Measurements from ENCODE around the gene CXCL10. TPM values are rescaled to one million over a fixed set of nuclear protein-coding genes. Genes with fewer than 3 reads are reported as not detected.

CXCL10 gene
- total RNA-seq: 6.5 and 6.6 TPM in 2 replicates

- Mint-ChIP-seq H3K36me3 (ENCODE audit: low read depth) (peaks cover 3% of the 10 kb centered on the region), H3K27me3 (ENCODE audit: insufficient read depth) (no peaks in the 10 kb centered on the region), H3K4me3 (peak within 1 kb of the TSS; percentile 38), H3K9me3 (no peaks in the 10 kb centered on the region), H3K4me1 (ENCODE audit: low read depth) (peaks cover 41% of the 10 kb centered on the region), H3K27ac (peak within 1 kb of the TSS; percentile 24)
- intact Hi-C loops (cut with micrococcal nuclease): no loop called here
- DNase-seq (ENCODE audit: low spot score): no peak
Observed at GRCh38 chr4:76023389-76023788, at the start of gene CXCL10. Gene CXCL10 (minus strand): TSS chr4:76023497. CDS start chr4:76023431, 66 bp downstream.

DNA sequence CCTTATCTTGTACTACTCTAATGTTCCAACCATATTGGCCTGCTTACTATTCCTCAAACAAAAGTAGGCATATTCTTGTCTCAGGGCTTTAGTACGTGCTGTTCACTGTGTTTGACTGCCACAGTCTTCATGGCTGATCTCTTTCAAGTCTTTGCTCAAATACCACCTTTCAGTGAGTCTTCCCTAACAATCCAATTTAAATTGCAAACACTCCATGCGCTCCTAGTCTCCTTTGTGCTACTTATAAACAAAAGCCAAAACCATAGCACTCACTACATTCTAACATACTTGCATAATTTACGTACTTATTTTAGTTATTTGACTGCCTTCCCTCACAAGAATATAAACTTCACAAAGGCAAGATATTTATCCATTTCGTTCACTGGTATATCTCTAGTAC is 49.5 kb upstream of the CXCL10 start:
- intact Hi-C loops (cut with micrococcal nuclease): no loop called here
- Mint-ChIP-seq H3K9me3 (no peaks in the 10 kb centered on the region), H3K27ac (no peak overlapping the region)

DNA sequence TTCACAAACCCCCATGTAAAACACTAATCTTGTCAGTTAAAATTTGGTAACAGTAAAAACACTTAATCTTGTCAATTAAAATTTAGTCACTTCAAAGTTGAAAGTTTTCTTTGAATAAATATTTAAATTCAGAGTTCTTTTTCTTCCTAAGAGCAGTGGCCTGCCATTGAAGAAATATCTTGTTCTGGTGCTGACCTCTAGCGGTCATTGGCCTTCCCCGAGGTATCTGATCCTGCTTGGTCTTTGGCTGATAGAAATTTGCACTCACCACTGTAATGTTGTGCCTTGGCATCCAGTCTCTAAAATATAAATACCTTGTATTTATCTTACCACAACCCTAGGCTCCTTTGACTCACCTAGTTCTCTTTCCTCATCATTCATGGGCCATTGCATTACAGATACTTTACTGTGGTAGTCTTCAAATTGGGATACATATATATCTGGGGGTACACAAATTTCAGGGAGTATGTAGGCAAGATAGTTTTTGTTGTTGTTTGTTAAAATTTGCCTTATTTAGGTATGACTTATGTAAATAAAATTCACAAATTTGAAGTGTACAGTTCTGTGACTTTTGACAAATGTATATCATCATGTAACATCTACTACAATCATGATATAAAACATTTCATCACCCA is 44.5 kb upstream of the CXCL10 start:
- Mint-ChIP-seq H3K4me3 (no peak overlapping the region), H3K4me1 (ENCODE audit: low read depth) (peaks cover 8% of the 10 kb centered on the region), H3K9me3 (no peaks in the 10 kb centered on the region), H3K36me3 (ENCODE audit: low read depth) (peaks cover 2% of the 10 kb centered on the region), H3K27ac (no peak overlapping the region), H3K27me3 (ENCODE audit: insufficient read depth) (no peaks in the 10 kb centered on the region)
- DNase-seq (ENCODE audit: low spot score): peak; percentile 66
- intact Hi-C loops (cut with micrococcal nuclease): loop anchor here (1.0 to 2.0 kb wide), 5 partner anchors 72 to 172 kb away; partner anchors contain the start of gene NUP54

More for the DNA sequence above, 49.5 kb upstream of the CXCL10 start:
- H3K4me3 Mint-ChIP-seq: no peak overlapping the region
- H3K36me3 Mint-ChIP-seq (ENCODE audit: low read depth): no peaks in the 10 kb centered on the region
- peaks cover 3% of the 10 kb centered on the region for H3K4me1 Mint-ChIP-seq (ENCODE audit: low read depth)
- DNase-seq (ENCODE audit: low spot score): no peak
- H3K27me3 Mint-ChIP-seq (ENCODE audit: insufficient read depth): no peaks in the 10 kb centered on the region

GRCh38 chr4:76066546-76066945 is 43.2 kb upstream of the CXCL10 start:
- no peak for DNase-seq (ENCODE audit: low spot score)
- H3K4me3 Mint-ChIP-seq: no peak overlapping the region
- intact Hi-C loops (cut with micrococcal nuclease): loop anchor here (2.0 kb wide), 1 partner anchor 150 kb away; no protein-coding TSS in a partner anchor
- H3K27me3 Mint-ChIP-seq (ENCODE audit: insufficient read depth): no peaks in the 10 kb centered on the region
- H3K9me3 Mint-ChIP-seq: no peaks in the 10 kb centered on the region
- peaks cover 2% of the 10 kb centered on the region for H3K36me3 Mint-ChIP-seq (ENCODE audit: low read depth)
- no peak overlapping the region for H3K27ac Mint-ChIP-seq
- peaks cover 14% of the 10 kb centered on the region for H3K4me1 Mint-ChIP-seq (ENCODE audit: low read depth)

DNA sequence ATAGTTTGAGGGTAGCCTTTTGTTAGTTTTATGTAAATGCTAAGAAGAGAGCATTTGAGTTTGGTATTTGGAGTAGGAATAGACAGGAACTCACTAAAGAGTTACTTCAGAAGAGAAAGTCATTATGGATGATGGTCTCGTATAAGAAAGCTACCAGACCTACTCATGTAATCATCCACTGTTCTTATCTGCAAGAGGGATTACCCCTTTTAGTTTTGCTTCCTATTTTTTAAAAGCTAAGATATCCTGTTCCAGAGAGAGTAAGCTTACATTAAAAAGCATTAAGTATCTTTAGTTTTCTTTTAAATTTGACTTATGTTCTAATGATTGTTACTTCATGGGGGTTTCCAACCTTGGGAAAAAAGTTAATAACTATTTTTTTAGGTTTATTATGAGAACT is 38.7 kb upstream of the CXCL10 start:
- Mint-ChIP-seq H3K9me3 (no peaks in the 10 kb centered on the region), H3K27ac (no peak overlapping the region), H3K36me3 (ENCODE audit: low read depth) (peaks cover 2% of the 10 kb centered on the region), H3K4me1 (ENCODE audit: low read depth) (peaks cover 52% of the 10 kb centered on the region), H3K4me3 (no peak overlapping the region), H3K27me3 (ENCODE audit: insufficient read depth) (no peaks in the 10 kb centered on the region)
- no peak for DNase-seq (ENCODE audit: low spot score)
- intact Hi-C loops (cut with micrococcal nuclease): no loop called here

DNA sequence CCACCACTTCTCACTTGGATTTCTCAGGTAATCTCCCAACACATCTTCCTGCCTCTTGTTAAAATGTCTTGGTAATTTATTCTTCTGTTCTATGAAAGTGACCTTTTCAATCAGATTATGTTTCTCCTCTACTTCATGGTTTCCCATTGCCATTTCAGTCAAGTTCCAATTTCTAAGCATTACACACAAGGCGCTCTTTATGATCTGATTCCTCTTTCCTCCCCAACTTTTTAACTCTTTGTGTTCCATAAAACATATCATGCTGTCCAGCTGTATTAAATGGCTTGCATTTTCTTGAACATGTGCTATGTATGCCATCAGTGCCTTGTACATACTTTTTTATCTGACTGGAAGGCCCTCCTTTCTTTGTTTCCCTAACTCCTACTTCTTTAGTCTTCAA is 38.1 kb upstream of the CXCL10 start:
- intact Hi-C loops (cut with micrococcal nuclease): no loop called here
- Mint-ChIP-seq H3K27ac (peak overlapping the region; percentile 20), H3K9me3 (no peaks in the 10 kb centered on the region), H3K27me3 (ENCODE audit: insufficient read depth) (no peaks in the 10 kb centered on the region), H3K4me1 (ENCODE audit: low read depth) (peaks cover 55% of the 10 kb centered on the region), H3K36me3 (ENCODE audit: low read depth) (peaks cover 2% of the 10 kb centered on the region), H3K4me3 (no peak overlapping the region)
- DNase-seq (ENCODE audit: low spot score): no peak

DNA sequence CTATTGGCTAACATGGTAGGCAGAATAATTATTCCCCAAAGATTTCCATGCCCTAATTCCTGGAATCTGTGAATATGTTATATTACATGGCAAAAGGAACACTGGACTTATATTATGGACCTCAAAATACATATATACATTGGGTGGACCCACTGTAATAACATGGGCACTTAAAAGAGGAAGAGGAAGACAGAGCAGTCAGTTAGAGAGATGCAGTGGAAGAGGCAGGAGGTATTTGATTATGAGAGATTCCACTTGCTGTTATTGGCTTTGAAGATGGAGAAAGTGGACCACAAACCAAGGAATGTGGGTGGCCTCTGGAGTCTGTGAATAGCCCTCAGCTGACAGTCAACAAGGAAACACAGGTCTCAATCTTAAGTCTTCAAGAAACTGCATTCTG is 37.2 kb upstream of the CXCL10 start:
- peak overlapping the region; percentile 61 for H3K27ac Mint-ChIP-seq
- DNase-seq (ENCODE audit: low spot score): no peak
- intact Hi-C loops (cut with micrococcal nuclease): no loop called here
- H3K4me3 Mint-ChIP-seq: peak overlapping the region; percentile 12
- H3K9me3 Mint-ChIP-seq: no peaks in the 10 kb centered on the region
- peaks cover 2% of the 10 kb centered on the region for H3K36me3 Mint-ChIP-seq (ENCODE audit: low read depth)
- peaks cover 64% of the 10 kb centered on the region for H3K4me1 Mint-ChIP-seq (ENCODE audit: low read depth)
- no peaks in the 10 kb centered on the region for H3K27me3 Mint-ChIP-seq (ENCODE audit: insufficient read depth)

DNA sequence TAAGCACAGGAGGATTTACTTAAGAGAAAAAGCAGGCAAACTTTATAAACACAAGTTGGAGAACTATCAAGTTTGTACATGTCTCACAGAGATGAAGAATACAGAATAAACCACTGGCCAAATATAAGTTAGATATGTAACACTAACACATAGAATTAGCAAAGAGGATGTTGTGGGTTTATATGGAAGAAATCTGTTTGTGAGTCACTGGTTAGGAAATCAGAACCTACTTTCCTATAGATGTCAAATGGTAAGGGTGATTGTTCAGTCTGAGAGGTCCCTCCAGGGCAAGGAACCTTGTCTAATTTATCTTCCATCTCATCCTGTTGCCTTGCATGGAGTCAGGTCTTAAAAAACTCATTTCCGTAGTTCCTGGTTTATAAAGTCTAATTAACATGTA is 36.5 kb upstream of the CXCL10 start:
- H3K27ac Mint-ChIP-seq: peak overlapping the region; percentile 61
- H3K9me3 Mint-ChIP-seq: no peaks in the 10 kb centered on the region
- H3K27me3 Mint-ChIP-seq (ENCODE audit: insufficient read depth): no peaks in the 10 kb centered on the region
- peaks cover 72% of the 10 kb centered on the region for H3K4me1 Mint-ChIP-seq (ENCODE audit: low read depth)
- peak overlapping the region; percentile 43 for H3K4me3 Mint-ChIP-seq
- intact Hi-C loops (cut with micrococcal nuclease): loop anchor here (2.0 to 10.0 kb wide), 10 partner anchors 89 to 1803 kb away; partner anchors contain the start of genes CDKL2, MRPL1, NAAA and NUP54
- peaks cover 4% of the 10 kb centered on the region for H3K36me3 Mint-ChIP-seq (ENCODE audit: low read depth)
- DNase-seq (ENCODE audit: low spot score): no peak

DNA sequence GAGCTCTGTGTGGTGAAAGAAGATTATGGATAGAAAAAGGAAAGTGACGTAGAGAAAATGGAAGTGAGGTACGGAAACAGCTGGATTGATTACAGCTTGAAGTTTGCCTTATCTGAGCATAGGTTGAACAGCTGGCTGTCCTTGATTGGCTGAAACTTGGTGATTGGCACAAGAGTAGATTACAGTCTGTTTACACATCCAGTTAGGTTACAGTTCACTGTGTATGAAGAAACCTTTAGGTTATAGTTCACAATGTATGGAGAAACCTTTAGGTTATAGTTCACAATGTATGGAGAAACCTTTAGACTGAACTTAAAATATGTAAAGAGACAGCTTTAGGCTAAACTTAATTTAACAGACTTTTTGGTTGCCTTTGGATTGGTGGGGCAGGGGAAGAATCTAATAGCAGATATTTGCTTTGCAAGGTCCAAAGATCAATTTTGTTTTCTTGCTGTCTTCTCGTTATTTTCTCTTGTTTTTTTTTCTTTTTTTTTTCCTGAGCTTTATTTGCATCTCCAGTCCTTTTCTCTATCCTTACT is 35.7 kb upstream of the CXCL10 start:
- Mint-ChIP-seq H3K4me1 (ENCODE audit: low read depth) (peaks cover 74% of the 10 kb centered on the region), H3K36me3 (ENCODE audit: low read depth) (peaks cover 2% of the 10 kb centered on the region), H3K27ac (peak overlapping the region; percentile 74), H3K9me3 (no peaks in the 10 kb centered on the region), H3K27me3 (ENCODE audit: insufficient read depth) (no peaks in the 10 kb centered on the region), H3K4me3 (peak overlapping the region; percentile 59)
- DNase-seq (ENCODE audit: low spot score): no peak
- intact Hi-C loops (cut with micrococcal nuclease): loop anchor here (1.0 to 10.0 kb wide), 13 partner anchors 17 to 1803 kb away; partner anchors contain the start of genes CDKL2, MRPL1, NAAA and NUP54

DNA sequence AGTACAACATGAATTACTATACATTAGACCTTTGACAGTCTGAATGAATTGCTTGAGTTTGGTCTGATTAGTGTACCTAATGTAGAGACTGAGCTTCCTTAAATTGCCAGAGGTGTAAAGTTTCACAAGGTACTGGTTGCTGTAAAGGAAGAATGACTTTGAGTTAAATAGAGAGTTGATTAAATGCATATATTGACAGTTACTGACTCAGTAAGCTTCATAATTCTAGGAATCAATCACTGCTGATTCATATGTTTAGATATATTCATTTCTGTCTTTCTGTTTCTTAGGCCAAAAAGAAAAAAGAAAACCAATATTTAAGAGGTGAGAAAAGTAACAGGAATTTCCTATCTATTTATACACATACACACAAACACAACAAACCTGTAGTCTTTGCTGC is 35.0 kb upstream of the CXCL10 start:
- Mint-ChIP-seq H3K27me3 (ENCODE audit: insufficient read depth) (no peaks in the 10 kb centered on the region), H3K27ac (peak overlapping the region; percentile 74), H3K4me1 (ENCODE audit: low read depth) (peaks cover 79% of the 10 kb centered on the region), H3K9me3 (no peaks in the 10 kb centered on the region), H3K4me3 (peak overlapping the region; percentile 59), H3K36me3 (ENCODE audit: low read depth) (peaks cover 2% of the 10 kb centered on the region)
- intact Hi-C loops (cut with micrococcal nuclease): loop anchor here (1.0 to 10.0 kb wide), 13 partner anchors 16 to 1804 kb away; partner anchors contain the start of genes CDKL2, MRPL1, NAAA and NUP54
- DNase-seq (ENCODE audit: low spot score): no peak

GRCh38 chr4:76055421-76055820 is 32.1 kb upstream of the CXCL10 start:
- H3K27me3 Mint-ChIP-seq (ENCODE audit: insufficient read depth): no peaks in the 10 kb centered on the region
- H3K4me1 Mint-ChIP-seq (ENCODE audit: low read depth): peaks cover 61% of the 10 kb centered on the region
- no peak for DNase-seq (ENCODE audit: low spot score)
- H3K36me3 Mint-ChIP-seq (ENCODE audit: low read depth): peaks cover 2% of the 10 kb centered on the region
- H3K27ac Mint-ChIP-seq: peak overlapping the region; percentile 52
- H3K9me3 Mint-ChIP-seq: no peaks in the 10 kb centered on the region
- peak overlapping the region; percentile 23 for H3K4me3 Mint-ChIP-seq
- intact Hi-C loops (cut with micrococcal nuclease): loop anchor here (5.0 to 10.0 kb wide), 6 partner anchors 333 to 1807 kb away; partner anchors contain the start of genes CDKL2, MRPL1, RCHY1 and THAP6

DNA sequence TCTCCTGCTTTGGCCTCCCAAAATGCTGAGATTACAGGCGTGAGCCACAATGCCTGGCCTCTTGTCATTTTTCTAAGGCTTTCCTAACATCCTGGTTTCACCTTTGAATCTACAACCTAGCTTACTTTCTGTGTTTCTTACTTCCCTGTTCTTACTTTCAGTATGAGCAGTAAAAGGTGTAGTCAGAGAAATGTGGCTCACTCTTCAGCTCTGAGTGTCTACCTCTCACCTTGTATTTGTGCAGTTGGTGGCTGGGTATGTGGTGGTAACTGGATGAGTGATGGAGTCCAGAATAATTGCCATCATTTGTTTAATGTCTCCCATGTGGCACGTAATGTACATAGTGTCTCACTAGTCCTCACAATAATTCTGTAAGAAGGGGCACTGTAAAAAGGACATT is 31.7 kb upstream of the CXCL10 start:
- intact Hi-C loops (cut with micrococcal nuclease): loop anchor here (5.0 to 10.0 kb wide), 6 partner anchors 333 to 1807 kb away; partner anchors contain the start of genes CDKL2, MRPL1, RCHY1 and THAP6
- Mint-ChIP-seq H3K27me3 (ENCODE audit: insufficient read depth) (no peaks in the 10 kb centered on the region), H3K36me3 (ENCODE audit: low read depth) (peaks cover 2% of the 10 kb centered on the region), H3K9me3 (no peaks in the 10 kb centered on the region), H3K4me3 (peak overlapping the region; percentile 23), H3K4me1 (ENCODE audit: low read depth) (peaks cover 57% of the 10 kb centered on the region), H3K27ac (peak overlapping the region; percentile 52)
- peak; percentile 9 for DNase-seq (ENCODE audit: low spot score)

DNA sequence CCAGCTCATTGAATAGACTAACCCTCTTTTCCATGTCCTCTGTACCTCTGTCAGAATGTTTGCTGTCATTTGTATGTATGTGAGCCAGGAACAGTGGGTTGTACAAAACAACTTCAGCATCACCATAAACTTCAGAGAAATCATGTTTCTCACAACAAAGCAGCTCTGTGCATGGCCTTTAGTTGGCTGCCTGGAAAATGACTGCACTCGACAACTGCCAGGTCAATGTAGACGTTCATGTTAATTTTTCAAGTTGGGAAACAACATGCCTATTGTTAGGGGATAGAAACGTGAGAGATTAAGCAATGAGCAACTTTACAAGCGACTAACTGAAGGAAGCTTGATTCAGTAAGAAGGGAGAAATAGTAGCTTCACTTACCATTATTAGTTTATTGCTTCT is 30.4 kb upstream of the CXCL10 start:
- Mint-ChIP-seq H3K27me3 (ENCODE audit: insufficient read depth) (peaks cover under 1% of the 10 kb centered on the region), H3K4me1 (ENCODE audit: low read depth) (peaks cover 44% of the 10 kb centered on the region), H3K27ac (no peak overlapping the region), H3K4me3 (no peak overlapping the region), H3K9me3 (no peaks in the 10 kb centered on the region), H3K36me3 (ENCODE audit: low read depth) (peaks cover 2% of the 10 kb centered on the region)
- intact Hi-C loops (cut with micrococcal nuclease): loop anchor here (10.0 kb wide), 2 partner anchors 399 to 539 kb away; partner anchors contain the start of genes RCHY1 and THAP6
- no peak for DNase-seq (ENCODE audit: low spot score)

Data from activated T-helper 1 cell treated with anti-CD3 and anti-CD28 coated beads, Interleukin-12 subunit alpha, Interleukin-12 subunit beta, Interleukin-2, Interleukin-4 antibody, amounts not matched to agents 30 ng/mL and 10 ng/mL and 1 ng/mL, durations not matched to agents 14 hours and 24 hours and 36 hours (primary cell).